H1 (cell line): ENCODE data around the gene CEBPG. TPM values are rescaled to one million over a fixed set of nuclear protein-coding genes. Genes with fewer than 3 reads are reported as not detected.

Experiments
- CTCF ChIA-PET: fragments of 300-600 bp; sonication (Branson Sonifier 250); formaldehyde crosslinking; loops from one replicate; lab custom pipeline; 2021; ENCODE audit not compliant: partially characterized antibody; lab: Charles Lee
- POLR2A ChIA-PET: fragments of 300-600 bp; sonication (Branson Sonifier 250); formaldehyde crosslinking; loops from one replicate; lab custom pipeline; 2021; ENCODE audit warnings: inconsistent platforms; ENCODE audit not compliant: partially characterized antibody; lab: Charles Lee
- DNase-seq, 2 experiments: peaks; one replicate each; pipeline versions ENCODE4 v3.0.0 to v3.0.0-alpha.2; 2010 to 2022; ENCODE audit warnings: low spot score in 2 of 2, low read depth in 1 of 2, mixed read lengths in 1 of 2
- FAIRE-seq: peaks from 2 replicates; lab custom pipeline; 2011; peaks lifted over from hg19 to GRCh38; lab: Jason Lieb, UNC
- H2AFZ ChIP-seq: 2 replicates; pipeline ENCODE4 v1.8.1; 2012; ENCODE audit warnings: low read length, inconsistent platforms
- H2AK5ac ChIP-seq: 2 replicates; pipeline ENCODE4 v1.6.1; 2013; ENCODE audit warnings: low read depth, low read length
- H2BK120ac ChIP-seq: replicated peaks from 2 replicates; pipeline ENCODE3; 2013; ENCODE audit warnings: low read depth, low read length, inconsistent platforms
- H2BK12ac ChIP-seq: 2 replicates; pipeline ENCODE4 v1.6.1; 2013; ENCODE audit warnings: low read depth, low read length
- H2BK15ac ChIP-seq: 2 replicates; pipeline ENCODE4 v1.6.1; 2013; ENCODE audit warnings: low read length
- H2BK20ac ChIP-seq: 2 replicates; pipeline ENCODE4 v1.6.1; 2013; ENCODE audit warnings: low read length
- H2BK5ac ChIP-seq: 2 replicates; pipeline ENCODE4 v1.6.1; 2013; ENCODE audit warnings: low read depth, low read length
- H3K14ac ChIP-seq: 2 replicates; pipeline ENCODE4 v1.6.1; 2013; ENCODE audit warnings: inconsistent platforms; ENCODE audit not compliant: insufficient read length
- H3K18ac ChIP-seq: 2 replicates; pipeline ENCODE4 v1.6.1; 2013; ENCODE audit warnings: low read length; ENCODE audit errors: extremely low read depth
- H3K23ac ChIP-seq: 2 replicates; pipeline ENCODE4 v1.6.1; 2013; ENCODE audit warnings: inconsistent platforms; ENCODE audit not compliant: insufficient read length
- H3K23me2 ChIP-seq: 2 replicates; pipeline ENCODE4 v1.6.1; 2013; ENCODE audit warnings: low read depth, low read length
- H3K27ac ChIP-seq: 2 replicates; pipeline ENCODE4 v1.6.1; 2011; ENCODE audit warnings: low read depth, low read length, inconsistent platforms
- H3K27me3 ChIP-seq, 4 experiments: replicated peaks in 1 of 4; 1 replicate in 1 of 4; 2 replicates in 3 of 4; pipeline versions ENCODE4 v1.6.1 to v1.8.1; 2011 to 2013; ENCODE audit warnings: low read length in 3 of 4, mild to moderate bottlenecking in 3 of 4, inconsistent platforms in 2 of 4, mixed read lengths in 2 of 4, moderate library complexity in 1 of 4; ENCODE audit not compliant: control insufficient read depth in 3 of 4, insufficient read depth in 3 of 4; ENCODE audit errors: extremely low read depth in 1 of 4
- H3K36me3 ChIP-seq, 4 experiments: 2 replicates each; pipeline versions ENCODE4 v1.6.1 to v1.8.1; 2011 to 2013; ENCODE audit warnings: mild to moderate bottlenecking in 4 of 4, low read length in 3 of 4, moderate library complexity in 2 of 4, control low read depth in 1 of 4, inconsistent platforms in 1 of 4; ENCODE audit not compliant: insufficient read depth in 4 of 4, control insufficient read depth in 2 of 4
- H3K4ac ChIP-seq: replicated peaks from 2 replicates; pipeline ENCODE3; 2013; ENCODE audit warnings: low read length, low read depth, mixed read lengths, inconsistent platforms; ENCODE audit not compliant: insufficient read length
- H3K4me1 ChIP-seq, 4 experiments: replicated peaks in 1 of 4; 1 replicate in 1 of 4; 2 replicates in 3 of 4; pipeline versions ENCODE4 v1.6.1 to v1.8.1; 2011 to 2013; ENCODE audit warnings: low read length in 3 of 4, inconsistent platforms in 2 of 4, mixed read lengths in 1 of 4; ENCODE audit not compliant: insufficient read depth in 4 of 4, control insufficient read depth in 3 of 4
- H3K4me2 ChIP-seq, 2 experiments: 2 replicates each; pipeline versions ENCODE4 v1.6.1 to v1.8.1; 2011 to 2013; ENCODE audit warnings: low read depth in 2 of 2, low read length in 2 of 2, control low read depth in 1 of 2, inconsistent platforms in 1 of 2, mild to moderate bottlenecking in 1 of 2; ENCODE audit not compliant: insufficient read depth in 1 of 2
- H3K4me3 ChIP-seq, 4 experiments: fragments of 200-600, 300-600 bp in 1 of 4; sonication (generic), shearing (Covaris generic), sonication (Bioruptor Twin) in 1 of 4; 2 replicates each; pipeline versions ENCODE4 v1.5.1 to v1.8.1; 2011 to 2016; ENCODE audit warnings: low read length in 4 of 4, low read depth in 3 of 4, control low read depth in 2 of 4, inconsistent platforms in 2 of 4, mild to moderate bottlenecking in 2 of 4, mixed read lengths in 1 of 4, moderate library complexity in 1 of 4; ENCODE audit not compliant: insufficient read depth in 2 of 4; ENCODE audit errors: extremely low read depth in 1 of 4
- H3K56ac ChIP-seq: replicated peaks from 2 replicates; pipeline ENCODE3; 2013; ENCODE audit warnings: low read depth, mild to moderate bottlenecking, mixed read lengths, low read length, inconsistent platforms; ENCODE audit not compliant: insufficient read length
- H3K79me1 ChIP-seq: 2 replicates; pipeline ENCODE4 v1.6.1; 2013; ENCODE audit warnings: low read depth, low read length, control low read depth
- H3K79me2 ChIP-seq, 2 experiments: 2 replicates each; pipeline versions ENCODE4 v1.6.1 to v1.8.1; 2012 to 2013; ENCODE audit warnings: low read length in 2 of 2, mild to moderate bottlenecking in 2 of 2, inconsistent platforms in 1 of 2; ENCODE audit not compliant: insufficient read depth in 2 of 2, control insufficient read depth in 1 of 2
- H3K9ac ChIP-seq, 4 experiments: replicated peaks in 1 of 4; 1 replicate in 1 of 4; 2 replicates in 3 of 4; pipeline versions ENCODE4 v1.6.1 to v1.8.1; 2011 to 2013; ENCODE audit warnings: low read depth in 3 of 4, low read length in 3 of 4, control low read depth in 2 of 4, mild to moderate bottlenecking in 2 of 4, moderate library complexity in 2 of 4, inconsistent platforms in 1 of 4; ENCODE audit errors: extremely low read depth in 1 of 4
- H3K9me3 ChIP-seq, 2 experiments: 2 replicates each; pipeline versions ENCODE4 v1.6.1 to v1.8.1; 2012 to 2013; ENCODE audit warnings: mild to moderate bottlenecking in 2 of 2, moderate library complexity in 2 of 2, control low read depth in 1 of 2, inconsistent platforms in 1 of 2, low read depth in 1 of 2, low read length in 1 of 2, mixed read lengths in 1 of 2; ENCODE audit not compliant: insufficient read depth in 2 of 2
- H4K20me1 ChIP-seq, 2 experiments: replicated peaks in 1 of 2; 2 replicates each; pipeline versions ENCODE3 to v1.8.1; 2011 to 2013; ENCODE audit warnings: inconsistent platforms in 2 of 2, low read length in 2 of 2, mild to moderate bottlenecking in 1 of 2; ENCODE audit not compliant: insufficient read depth in 2 of 2, control insufficient read depth in 1 of 2
- H4K5ac ChIP-seq: 2 replicates; pipeline ENCODE4 v1.6.1; 2013; ENCODE audit warnings: low read length, low read depth, mixed read lengths, inconsistent platforms; ENCODE audit not compliant: insufficient read length
- H4K8ac ChIP-seq: 2 replicates; pipeline ENCODE4 v1.8.0; 2013; ENCODE audit warnings: mild to moderate bottlenecking, moderate library complexity, low read length, inconsistent platforms; ENCODE audit not compliant: insufficient read depth; ENCODE audit errors: extremely low read depth
- H4K91ac ChIP-seq: replicated peaks from 2 replicates; pipeline ENCODE3; 2013; ENCODE audit warnings: low read length, mixed read lengths, inconsistent platforms; ENCODE audit not compliant: insufficient read length
- CEBPB ChIP-seq: IDR thresholded peaks from 2 replicates; pipeline ENCODE4 v1.6.1; 2012; ENCODE audit warnings: low read depth, low read length
- EZH2 ChIP-seq: fragments of 200-600 bp; sonication (generic); IDR thresholded peaks from 2 replicates; pipeline ENCODE4 v1.7.1; 2012; ENCODE audit warnings: low read depth, mild to moderate bottlenecking, moderate library complexity, low read length, inconsistent platforms; ENCODE audit not compliant: severe bottlenecking
- FOSL1 ChIP-seq: IDR thresholded peaks from 2 replicates; pipeline ENCODE4 v1.6.1; 2011; ENCODE audit warnings: mild to moderate bottlenecking, low read depth, low read length, moderate library complexity; ENCODE audit not compliant: insufficient read depth
- WGBS, 2 experiments: shearing (Covaris generic) in 1 of 2; methylation state at CpG; one replicate each; pipeline versions ENCODE4 v1.1.6 to v1.1.7; 2013 to 2015; ENCODE audit warnings: low lambda C conversion rate in 2 of 2, mixed read lengths in 2 of 2, inconsistent platforms in 1 of 2, low coverage in 1 of 2, missing lambda C conversion rate in 1 of 2; ENCODE audit not compliant: insufficient replicate concordance in 2 of 2, insufficient coverage in 1 of 2, insufficient read length in 1 of 2; ENCODE audit errors: extremely low coverage in 1 of 2, missing lambda C conversion rate in 1 of 2; 5-methylcytosine and 5-hydroxymethylcytosine counted together
- polyA plus RNA-seq, 7 experiments: library from polyadenylated mRNA; depleted of rRNA in 3 of 7; stranded (reverse) in 5 of 7; unstranded in 2 of 7; fragments of >200 nt in 5 of 7; fragments of 200-250 nt in 2 of 7; gene quantifications; 1 replicate in 5 of 7; 2 replicates in 1 of 7; 4 replicates in 1 of 7; pipeline versions ENCODE4 v1.2.1 to v1.2.3, GENCODE V29; 2011 to 2013; ENCODE audit warnings: missing spikeins in 2 of 7, mixed read lengths in 2 of 7
- total RNA-seq: library from RNA; stranded (reverse); fragmentation: NEBNext Ultra II Directional; extraction: Animal tissue kit (Norgen Biotek cat#: 25700); gene quantifications from 2 replicates; pipeline ENCODE4 v1.2.1, GENCODE V29; 2021

CEBPG gene
- total and polyA plus RNA-seq, 2 of the 8 experiments (the other 6 are each of a cell fraction or from before 2014, with no cell fraction given): 12.3 to 35.4 TPM

- H3K4me1 ChIP-seq: peaks cover 0 to 12% (median 7%) of the 10 kb centered on the region in 4 experiments; a peak in 4 of 7 replicates
- no peak overlapping the region for H3K4me2 ChIP-seq
- H3K9ac ChIP-seq: no peak overlapping the region
- no peak overlapping the region for H4K5ac ChIP-seq
- ChIA-PET CTCF (interaction anchor here (0.6 to 24.5 kb wide), 40 partner anchors 8 to 373 kb away, joined by 3 to 426 read pairs (median 4); partner anchors contain the start of genes CEBPA and SLC7A10), POLR2A (interaction anchor here (0.7 to 2.5 kb wide), 5 partner anchors 14 to 96 kb away, joined by 3 to 13 read pairs (median 4); partner anchors contain the start of genes CEBPA and CEBPG)
- H3K9me3 ChIP-seq: no peaks in the 10 kb centered on the region
- no peak overlapping the region for H2BK12ac ChIP-seq
- H3K79me2 ChIP-seq: no peaks in the 10 kb centered on the region
- no peak overlapping the region; the same call in 1 of the 2 replicates for H3K18ac ChIP-seq
- H3K56ac ChIP-seq: no peak overlapping the region
- H3K4me3 ChIP-seq: no peak overlapping the region
- no peaks in the 10 kb centered on the region for H3K79me1 ChIP-seq
- peaks cover 5 to 8% of the 10 kb centered on the region in 2 experiments for H4K20me1 ChIP-seq
- no peak overlapping the region for H2AK5ac ChIP-seq
- no peak overlapping the region for H2BK5ac ChIP-seq
- H2AFZ ChIP-seq: no peak overlapping the region
- H2BK20ac ChIP-seq: no peak overlapping the region
- 84% methylated on average over 17 of the region's 19 CpGs; no CpG with 5 or more reads in 1 of the 2 experiments for WGBS, 2 experiments
- no peak overlapping the region for H3K27ac ChIP-seq
- no peak overlapping the region for H4K91ac ChIP-seq
- H3K23me2 ChIP-seq: no peaks in the 10 kb centered on the region
- FAIRE-seq: no peak
- H4K8ac ChIP-seq: no peak overlapping the region; the same call in 1 of the 2 replicates
- no peak overlapping the region for H2BK120ac ChIP-seq
- H3K27me3 ChIP-seq: no peaks in the 10 kb centered on the region
- no peak overlapping the region for H3K4ac ChIP-seq
- DNase-seq: no peak
- no peak overlapping the region for H2BK15ac ChIP-seq
- no peak overlapping the region for H3K23ac ChIP-seq
- no peak overlapping the region for H3K14ac ChIP-seq
- no peaks in the 10 kb centered on the region for H3K36me3 ChIP-seq
- TF ChIP-seq FOSL1: no peak
- no peak for TF ChIP-seq EZH2
- TF ChIP-seq CEBPB: no peak
These were observed 25.0 kb downstream of the CEBPG start for GRCh38 chr19:33398361-33399060.
